Calu3 (cell line): ENCODE measurements around the gene SYNGR1. TPM values are rescaled to one million over a fixed set of nuclear protein-coding genes. Genes with fewer than 3 reads are reported as not detected.

ENCODE experiments used
- BruUV-seq: library from RNA; stranded (reverse); fragments of 400-500 nt; replicated peaks from 2 replicates; lab custom pipeline; 2021; lab: Mats Ljungman, UMichigan
- CTCF ChIA-PET: fragments of 300-600 bp; sonication (Branson Sonifier 250); formaldehyde crosslinking; loops from one replicate; lab custom pipeline; 2022; ENCODE audit warnings: antibody characterized with exemption; lab: Charles Lee
- DNase-seq: peaks from one replicate; pipeline ENCODE4 v3.0.0; 2022
- H3K27ac Mint-ChIP-seq: one replicate; pipeline ENCODE4 v1.8.0; 2022; ENCODE audit warnings: mixed read lengths; ENCODE audit not compliant: unreplicated experiment
- H3K27me3 Mint-ChIP-seq: one replicate; pipeline ENCODE4 v1.8.0; 2022; ENCODE audit warnings: mixed read lengths; ENCODE audit not compliant: unreplicated experiment
- H3K36me3 Mint-ChIP-seq: one replicate; pipeline ENCODE4 v1.8.0; 2022; ENCODE audit warnings: mild to moderate bottlenecking, moderate library complexity, mixed read lengths; ENCODE audit not compliant: insufficient read depth, unreplicated experiment
- H3K4me1 Mint-ChIP-seq: one replicate; pipeline ENCODE4 v1.8.0; 2022; ENCODE audit warnings: mild to moderate bottlenecking, low read depth, mixed read lengths; ENCODE audit not compliant: unreplicated experiment
- H3K4me3 Mint-ChIP-seq: one replicate; pipeline ENCODE4 v1.8.0; 2022; ENCODE audit warnings: mild to moderate bottlenecking, low read depth, moderate library complexity, mixed read lengths; ENCODE audit not compliant: unreplicated experiment
- H3K9me3 Mint-ChIP-seq: one replicate; pipeline ENCODE4 v1.8.0; 2022; ENCODE audit warnings: low read depth, mixed read lengths; ENCODE audit not compliant: unreplicated experiment
- CTCF ChIP-seq: fragments of 200-600 bp; IDR thresholded peaks from one replicate; pipeline ENCODE4 v1.8.0; 2022; ENCODE audit warnings: antibody characterized with exemption; ENCODE audit not compliant: unreplicated experiment
- intact Hi-C: fragments of 100-400 bp; cut with micrococcal nuclease; formaldehyde crosslinking; loops from one replicate; pipeline ENCODE4 v1.10.0; 2022; ENCODE audit not compliant: unreplicated experiment
- total RNA-seq: library from RNA; stranded (reverse); gene quantifications from 2 replicates; pipeline ENCODE4 v1.2.3, GENCODE V29; 2022

Gene SYNGR1
- total RNA-seq, 1 experiment from 2014 or later, result 12.3 TPM

- Mint-ChIP-seq H3K9me3 (no peaks in the 10 kb centered on the region), H3K27me3 (peaks cover 12% of the 10 kb centered on the region), H3K4me1 (peaks cover 49% of the 10 kb centered on the region), H3K36me3 (peaks cover 92% of the 10 kb centered on the region), H3K27ac (peak overlapping the region; percentile 78), H3K4me3 (peak overlapping the region; percentile 95)
- no TSS peak for BruUV-seq
- TF ChIP-seq CTCF, result no peak
- CTCF ChIA-PET, result interaction anchor here (0.6 to 4.3 kb wide), 6 partner anchors 27 to 212 kb away, joined by 3 to 16 read pairs (median 4); partner anchors contain the start of gene TAB1
- intact Hi-C loops, result loop anchor here (5.0 to 10.0 kb wide), 2 partner anchors 208 to 310 kb away; partner anchors contain the start of gene ATF4
- no peak for DNase-seq
Measured at GRCh38 chr22:39317084-39317774, 32.6 kb upstream of the SYNGR1 start.

GRCh38 chr22:39317775-39318506 is 31.9 kb upstream of the SYNGR1 start:
- H3K27ac Mint-ChIP-seq, result peak overlapping the region; percentile 100
- no peak for DNase-seq
- intact Hi-C loops, result loop anchor here (5.0 to 10.0 kb wide), 2 partner anchors 207 to 311 kb away; partner anchors contain the start of gene ATF4
- H3K4me3 Mint-ChIP-seq, result peak overlapping the region; percentile 95
- peaks cover 85% of the 10 kb centered on the region for H3K36me3 Mint-ChIP-seq
- CTCF ChIA-PET, result interaction anchor here (0.7 to 4.3 kb wide), 4 partner anchors 26 to 211 kb away, joined by 3 to 15 read pairs (median 4); partner anchors contain the start of gene TAB1
- no peaks in the 10 kb centered on the region for H3K9me3 Mint-ChIP-seq
- BruUV-seq, result no TSS peak
- peaks cover 12% of the 10 kb centered on the region for H3K27me3 Mint-ChIP-seq
- peaks cover 49% of the 10 kb centered on the region for H3K4me1 Mint-ChIP-seq
- TF ChIP-seq CTCF, result no peak

- Mint-ChIP-seq H3K9me3 (no peaks in the 10 kb centered on the region), H3K4me3 (peak overlapping the region; percentile 95), H3K27ac (peak overlapping the region; percentile 100), H3K27me3 (peaks cover 12% of the 10 kb centered on the region), H3K36me3 (peaks cover 78% of the 10 kb centered on the region), H3K4me1 (peaks cover 43% of the 10 kb centered on the region)
- CTCF ChIA-PET, result interaction anchor here (1.1 to 4.3 kb wide), 6 partner anchors 14 to 210 kb away, joined by 3 to 15 read pairs (median 6); partner anchors contain the start of gene TAB1
- BruUV-seq, result TSS peak; percentile 75
- TF ChIP-seq CTCF, result no peak
- no peak for DNase-seq
- intact Hi-C loops, result loop anchor here (5.0 to 10.0 kb wide), 2 partner anchors 206 to 311 kb away; partner anchors contain the start of gene ATF4
Measured at GRCh38 chr22:39318507-39319283, 31.1 kb upstream of the SYNGR1 start.
